ENCODE results near the gene EPSTI1.

DNA sequence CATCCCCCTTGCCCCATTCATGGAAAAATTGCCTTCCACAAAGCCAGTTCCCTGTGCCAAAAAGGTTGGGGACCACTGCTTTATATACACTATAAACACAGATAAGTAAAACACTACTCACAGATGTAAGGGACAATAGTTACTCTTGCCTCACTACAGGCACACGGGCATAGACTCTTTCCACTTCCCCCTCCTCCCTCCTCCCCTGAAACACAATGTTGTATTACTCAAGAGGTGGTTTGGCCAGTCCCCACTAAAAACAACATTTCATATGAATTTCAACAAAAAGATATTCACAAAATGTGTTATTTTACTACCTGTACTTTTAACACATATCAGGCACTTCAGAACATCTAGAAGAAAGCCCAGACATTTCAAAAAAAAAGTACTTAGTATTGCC lies 45.1 kb downstream of the EPSTI1 start:
- TF ChIP-seq, protein P1, sequence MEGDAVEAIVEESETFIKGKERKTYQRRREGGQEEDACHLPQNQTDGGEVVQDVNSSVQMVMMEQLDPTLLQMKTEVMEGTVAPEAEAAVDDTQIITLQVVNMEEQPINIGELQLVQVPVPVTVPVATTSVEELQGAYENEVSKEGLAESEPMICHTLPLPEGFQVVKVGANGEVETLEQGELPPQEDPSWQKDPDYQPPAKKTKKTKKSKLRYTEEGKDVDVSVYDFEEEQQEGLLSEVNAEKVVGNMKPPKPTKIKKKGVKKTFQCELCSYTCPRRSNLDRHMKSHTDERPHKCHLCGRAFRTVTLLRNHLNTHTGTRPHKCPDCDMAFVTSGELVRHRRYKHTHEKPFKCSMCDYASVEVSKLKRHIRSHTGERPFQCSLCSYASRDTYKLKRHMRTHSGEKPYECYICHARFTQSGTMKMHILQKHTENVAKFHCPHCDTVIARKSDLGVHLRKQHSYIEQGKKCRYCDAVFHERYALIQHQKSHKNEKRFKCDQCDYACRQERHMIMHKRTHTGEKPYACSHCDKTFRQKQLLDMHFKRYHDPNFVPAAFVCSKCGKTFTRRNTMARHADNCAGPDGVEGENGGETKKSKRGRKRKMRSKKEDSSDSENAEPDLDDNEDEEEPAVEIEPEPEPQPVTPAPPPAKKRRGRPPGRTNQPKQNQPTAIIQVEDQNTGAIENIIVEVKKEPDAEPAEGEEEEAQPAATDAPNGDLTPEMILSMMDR (IDR thresholded peaks at IDR 0.05): no peak
- TF ChIP-seq FOSL2 (IDR thresholded peaks at IDR 0.05; ENCODE audit: borderline replicate concordance, low read depth) (no peak), YY1 (IDR thresholded peaks at IDR 0.05; ENCODE audit: low read depth) (no peak), GABPA (IDR thresholded peaks at IDR 0.05; ENCODE audit: low read depth) (no peak), RAD21 (IDR thresholded peaks at IDR 0.05; ENCODE audit: low read length) (no peak), FOXM1 (IDR thresholded peaks at IDR 0.05; ENCODE audit: low read depth) (no peak), ZBTB33 (IDR thresholded peaks at IDR 0.05; ENCODE audit: borderline replicate concordance, low read depth) (no peak), FOXJ3 (CRISPR knock-in tag; IDR thresholded peaks at IDR 0.05) (no peak), POLR2AphosphoS5 (IDR thresholded peaks at IDR 0.05; ENCODE audit: low read depth, low read length) (no peak), TAF1 (IDR thresholded peaks at IDR 0.05; ENCODE audit: borderline replicate concordance, low read depth, low read length) (no peak), RFX5 (IDR thresholded peaks at IDR 0.05; ENCODE audit: low read length) (no peak), GATA2 (CRISPR knock-in tag; IDR thresholded peaks at IDR 0.05) (no peak), SMC3 (IDR thresholded peaks at IDR 0.05; ENCODE audit: low read depth, low read length) (no peak), EP300 (IDR thresholded peaks at IDR 0.05; ENCODE audit: borderline replicate concordance in 1 of 2, low read depth in 1 of 2, low read length in 1 of 2) (no peak)
